Endothelial cell of umbilical vein (primary cell): ENCODE results near the gene TXNRD3. TPM values are rescaled to one million over a fixed set of nuclear protein-coding genes. Genes with fewer than 3 reads are reported as not detected.

Experiments used
- BruUV-seq: library from RNA; stranded (reverse); fragments of 400-500 nt; replicated peaks from 2 replicates; lab custom pipeline; 2021; lab: Mats Ljungman, UMichigan
- CTCF ChIA-PET: fragments of 300-600, 350-600 bp; sonication (Branson Sonifier 250); formaldehyde crosslinking; loops from one replicate; lab custom pipeline; 2021; ENCODE audit warnings: antibody characterized with exemption, inconsistent platforms; lab: Charles Lee
- POLR2A ChIA-PET: fragments of 300-600, 350-600 bp; sonication (Branson Sonifier 250); formaldehyde crosslinking; loops from one replicate; lab custom pipeline; 2021; ENCODE audit warnings: antibody characterized with exemption, inconsistent platforms; lab: Charles Lee
- DNase-seq: peaks from one replicate; pipeline ENCODE4 v3.0.0-alpha.2; 2011; ENCODE audit warnings: low read depth, low spot score
- FAIRE-seq: peaks from 2 replicates; lab custom pipeline; 2011; peaks lifted over from hg19 to GRCh38; lab: Jason Lieb, UNC
- H2AFZ ChIP-seq: 2 replicates; pipeline ENCODE4 v1.6.0; 2012; ENCODE audit warnings: low read depth, low read length, control low read depth, inconsistent platforms
- H3K27ac ChIP-seq: 2 replicates; pipeline ENCODE4 v1.5.1; 2011; ENCODE audit warnings: low read depth, mild to moderate bottlenecking, control low read depth, low read length, moderate library complexity; ENCODE audit not compliant: insufficient read depth
- H3K27me3 ChIP-seq, 2 experiments: 2 replicates each; pipeline versions ENCODE4 v1.6.0 to v1.6.1; 2011; ENCODE audit warnings: low read length in 2 of 2, mixed read lengths in 1 of 2; ENCODE audit not compliant: control insufficient read depth in 2 of 2, insufficient read depth in 2 of 2
- H3K36me3 ChIP-seq, 2 experiments: 2 replicates in 1 of 2; 3 replicates in 1 of 2; pipeline ENCODE4 v1.5.1; 2011; ENCODE audit warnings: low read length in 2 of 2, mild to moderate bottlenecking in 1 of 2, moderate library complexity in 1 of 2; ENCODE audit not compliant: control insufficient read depth in 2 of 2, insufficient read depth in 2 of 2; ENCODE audit errors: extremely low read depth in 1 of 2
- H3K4me1 ChIP-seq: 3 replicates; pipeline ENCODE4 v1.5.1; 2011; ENCODE audit warnings: mild to moderate bottlenecking, low read length; ENCODE audit not compliant: control insufficient read depth, insufficient read depth; ENCODE audit errors: extremely low read depth
- H3K4me2 ChIP-seq: 2 replicates; pipeline ENCODE4 v1.6.1; 2011; ENCODE audit warnings: low read length, control low read depth, mixed read lengths; ENCODE audit not compliant: insufficient read depth
- H3K4me3 ChIP-seq, 3 experiments: fragments of 200-600 bp in 1 of 3; sonication (generic), shearing (Covaris generic) in 1 of 3; replicated peaks in 1 of 3; 2 replicates each; pipeline ENCODE4 v1.5.1; 2011 to 2016; ENCODE audit warnings: control low read depth in 3 of 3, low read length in 3 of 3, mild to moderate bottlenecking in 2 of 3, inconsistent platforms in 1 of 3, low read depth in 1 of 3, moderate library complexity in 1 of 3; ENCODE audit not compliant: insufficient read depth in 1 of 3
- H3K79me2 ChIP-seq: 2 replicates; pipeline ENCODE4 v1.6.0; 2012; ENCODE audit warnings: low read length, inconsistent platforms; ENCODE audit not compliant: control insufficient read depth, insufficient read depth
- H3K9ac ChIP-seq: replicated peaks from 2 replicates; pipeline ENCODE3; 2011; ENCODE audit warnings: low read length, control low read depth; ENCODE audit not compliant: insufficient read depth; ENCODE audit errors: extremely low read depth
- H3K9me1 ChIP-seq: replicated peaks from 3 replicates; pipeline ENCODE4 v1.6.0; 2011; ENCODE audit warnings: mild to moderate bottlenecking, low read length; ENCODE audit not compliant: control insufficient read depth, insufficient read depth; ENCODE audit errors: extremely low read depth
- H3K9me3 ChIP-seq: replicated peaks from 2 replicates; pipeline ENCODE4 v1.5.1; 2012; ENCODE audit warnings: low read length, inconsistent platforms; ENCODE audit not compliant: control insufficient read depth, insufficient read depth
- H4K20me1 ChIP-seq: replicated peaks from 2 replicates; pipeline ENCODE3; 2011; ENCODE audit warnings: mild to moderate bottlenecking, low read length; ENCODE audit not compliant: control insufficient read depth, insufficient read depth; ENCODE audit errors: extremely low read depth
- EZH2 ChIP-seq: IDR thresholded peaks from 2 replicates; pipeline ENCODE4 v1.6.1; 2012; ENCODE audit warnings: borderline replicate concordance, low read depth, mild to moderate bottlenecking, moderate library complexity, low read length, inconsistent platforms; ENCODE audit not compliant: severe bottlenecking
- FOS ChIP-seq: IDR thresholded peaks from 2 replicates; pipeline ENCODE4 v1.6.1; 2011; ENCODE audit warnings: mild to moderate bottlenecking, low read length, moderate library complexity, borderline replicate concordance; ENCODE audit not compliant: insufficient read depth
- GATA2 ChIP-seq: IDR thresholded peaks from 2 replicates; pipeline ENCODE4 v1.7.0; 2011; ENCODE audit warnings: low read depth, mild to moderate bottlenecking, moderate library complexity, mixed read lengths, low read length; ENCODE audit not compliant: insufficient read length, insufficient read depth
- MYC ChIP-seq: IDR thresholded peaks from one replicate; pipeline ENCODE4 v1.6.1; 2011; ENCODE audit warnings: mild to moderate bottlenecking, low read depth, low read length
- POLR2A ChIP-seq: IDR thresholded peaks from 2 replicates; pipeline ENCODE4 v1.6.1; 2012; ENCODE audit warnings: low read depth, mild to moderate bottlenecking, control low read depth, low read length
- dilution Hi-C: fragments of 300-500 bp; cut with MboI; formaldehyde crosslinking; loops from one replicate; pipeline ENCODE4 v1.15.0; 2019; ENCODE audit warnings: low sequenced_read_pairs; ENCODE audit not compliant: extremely low pct_ligation_motif_present
- intact Hi-C: fragments of 100-400 bp; cut with micrococcal nuclease; formaldehyde crosslinking; loops from one replicate; pipeline ENCODE4 v1.10.0; 2022
- polyA plus RNA-seq, 4 experiments: library from polyadenylated mRNA; depleted of rRNA in 3 of 4; stranded (reverse) in 3 of 4; unstranded in 1 of 4; fragments of >200 nt; gene quantifications; 2 replicates each; pipeline versions ENCODE4 v1.2.1 to v1.2.3, GENCODE V29; 2011 to 2012; ENCODE audit warnings: missing spikeins in 1 of 4
- total RNA-seq: library from RNA; stranded (reverse); gene quantifications from 2 replicates; pipeline ENCODE4 v1.2.3, GENCODE V29; 2021
- TF ChIP-seq, protein P1 (sequence below): IDR thresholded peaks from 2 replicates; pipeline ENCODE4 v1.6.1; 2011; ENCODE audit not compliant: insufficient read depth, insufficient read length
- TF ChIP-seq, protein P2 (sequence below), 2 donors: IDR thresholded peaks; 1 replicate in 1 of 2; 2 replicates in 1 of 2; pipeline ENCODE4 v1.5.1; 2011; ENCODE audit warnings: low read length in 2 of 2, mild to moderate bottlenecking in 2 of 2, moderate library complexity in 2 of 2, control low read depth in 1 of 2, inconsistent platforms in 1 of 2, low read depth in 1 of 2; ENCODE audit not compliant: insufficient read depth in 1 of 2; ENCODE audit errors: extremely low read depth in 1 of 2

Gene TXNRD3
- total and polyA plus RNA-seq, 2 donors (not counting 3 experiments of a cell fraction or from before 2014, with no cell fraction given), result 2.6 to 7.1 TPM

DNA sequence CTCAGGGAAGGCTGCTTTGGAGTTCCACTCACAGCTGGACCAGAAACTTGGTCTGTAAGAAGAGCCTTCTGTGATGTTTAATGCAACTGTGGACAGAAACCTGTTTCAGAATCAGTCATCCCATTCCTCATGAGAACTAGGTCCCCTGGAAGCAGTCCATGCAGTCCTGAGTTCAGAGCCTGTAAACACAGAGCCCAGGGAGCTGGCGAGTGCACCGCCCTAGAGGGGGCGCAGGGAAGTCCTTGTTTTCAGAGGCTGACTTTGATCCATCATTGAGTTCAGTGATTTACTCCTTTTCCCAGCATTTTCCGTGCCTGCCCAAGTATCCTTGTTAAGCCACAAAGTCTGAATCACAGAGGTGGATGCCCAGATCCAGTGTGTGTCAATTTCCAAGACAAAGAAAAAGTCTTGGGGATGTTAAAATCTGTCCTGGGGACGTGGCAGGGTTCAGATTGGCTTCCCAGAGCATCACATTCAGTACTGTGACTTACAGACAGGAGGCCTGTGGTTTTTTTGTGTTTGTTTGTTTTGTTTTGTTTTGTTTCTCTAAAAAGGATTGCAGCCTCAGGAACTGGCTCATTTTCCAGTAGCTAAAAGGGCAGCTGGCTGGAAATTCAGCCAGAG, 9.8 kb upstream of the TXNRD3 start:
- no peak overlapping the region for H3K27ac ChIP-seq
- H3K4me2 ChIP-seq, result no peak overlapping the region
- no peaks in the 10 kb centered on the region for H3K36me3 ChIP-seq
- no peak overlapping the region for H3K9ac ChIP-seq
- no peaks in the 10 kb centered on the region for H3K9me3 ChIP-seq
- H2AFZ ChIP-seq, result no peak overlapping the region
- no peak for FAIRE-seq
- CTCF ChIA-PET, result no interaction called here
- DNase-seq, result no peak
- H3K27me3 ChIP-seq, result peaks cover 9 to 15% of the 10 kb centered on the region in 2 experiments
- BruUV-seq, result no TSS peak
- POLR2A ChIA-PET, result no interaction called here
- no peaks in the 10 kb centered on the region for H3K79me2 ChIP-seq
- H3K4me1 ChIP-seq, result no peaks in the 10 kb centered on the region
- no peaks in the 10 kb centered on the region for H4K20me1 ChIP-seq
- dilution Hi-C loops, result no loop called here
- intact Hi-C loops, result no loop called here
- TF ChIP-seq EZH2 (no peak), MYC (no peak), FOS (no peak)
- TF ChIP-seq, protein P1, sequence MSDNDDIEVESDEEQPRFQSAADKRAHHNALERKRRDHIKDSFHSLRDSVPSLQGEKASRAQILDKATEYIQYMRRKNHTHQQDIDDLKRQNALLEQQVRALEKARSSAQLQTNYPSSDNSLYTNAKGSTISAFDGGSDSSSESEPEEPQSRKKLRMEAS, result no peak
- H3K9me1 ChIP-seq, result no peaks in the 10 kb centered on the region
- H3K4me3 ChIP-seq, result no peak overlapping the region

DNA sequence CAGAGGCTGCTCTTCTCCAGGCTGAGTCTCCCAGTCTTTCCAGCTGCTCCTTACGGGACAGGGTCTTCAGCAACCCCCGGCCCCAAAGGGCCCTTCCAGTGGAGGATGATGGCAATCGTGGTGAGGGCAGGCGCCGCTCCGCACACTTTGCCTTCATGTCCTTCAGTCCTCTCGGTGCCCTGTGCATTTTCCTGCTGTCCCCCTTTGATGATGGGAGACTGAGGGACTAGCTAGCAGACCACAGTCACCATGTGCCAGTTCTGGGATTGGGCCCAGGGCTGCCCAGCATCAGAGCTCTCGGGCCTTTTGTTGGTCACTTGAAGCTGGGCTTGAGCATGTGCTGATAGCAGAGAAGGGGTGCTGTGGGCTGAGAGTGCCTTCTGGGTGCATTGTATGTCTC, 8.8 kb upstream of the TXNRD3 start:
- no peaks in the 10 kb centered on the region for H3K9me1 ChIP-seq
- CTCF ChIA-PET, result no interaction called here
- no peaks in the 10 kb centered on the region for H3K9me3 ChIP-seq
- H3K27me3 ChIP-seq, result peaks cover 9 to 15% of the 10 kb centered on the region in 2 experiments
- no peak overlapping the region for H3K9ac ChIP-seq
- FAIRE-seq (no peak), DNase-seq (no peak)
- POLR2A ChIA-PET, result no interaction called here
- TF ChIP-seq POLR2A (no peak), GATA2 (no peak)
- TF ChIP-seq, protein P2, sequence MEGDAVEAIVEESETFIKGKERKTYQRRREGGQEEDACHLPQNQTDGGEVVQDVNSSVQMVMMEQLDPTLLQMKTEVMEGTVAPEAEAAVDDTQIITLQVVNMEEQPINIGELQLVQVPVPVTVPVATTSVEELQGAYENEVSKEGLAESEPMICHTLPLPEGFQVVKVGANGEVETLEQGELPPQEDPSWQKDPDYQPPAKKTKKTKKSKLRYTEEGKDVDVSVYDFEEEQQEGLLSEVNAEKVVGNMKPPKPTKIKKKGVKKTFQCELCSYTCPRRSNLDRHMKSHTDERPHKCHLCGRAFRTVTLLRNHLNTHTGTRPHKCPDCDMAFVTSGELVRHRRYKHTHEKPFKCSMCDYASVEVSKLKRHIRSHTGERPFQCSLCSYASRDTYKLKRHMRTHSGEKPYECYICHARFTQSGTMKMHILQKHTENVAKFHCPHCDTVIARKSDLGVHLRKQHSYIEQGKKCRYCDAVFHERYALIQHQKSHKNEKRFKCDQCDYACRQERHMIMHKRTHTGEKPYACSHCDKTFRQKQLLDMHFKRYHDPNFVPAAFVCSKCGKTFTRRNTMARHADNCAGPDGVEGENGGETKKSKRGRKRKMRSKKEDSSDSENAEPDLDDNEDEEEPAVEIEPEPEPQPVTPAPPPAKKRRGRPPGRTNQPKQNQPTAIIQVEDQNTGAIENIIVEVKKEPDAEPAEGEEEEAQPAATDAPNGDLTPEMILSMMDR (IDR thresholded peaks at IDR 0.05; ENCODE audit: extremely low read depth in 1 of 2, insufficient read depth in 1 of 2, low read depth in 1 of 2, low read length in 2 of 2), result no peak
- BruUV-seq, result no TSS peak
- no peaks in the 10 kb centered on the region for H3K4me1 ChIP-seq
- dilution Hi-C loops, result no loop called here
- intact Hi-C loops, result no loop called here
- H3K4me2 ChIP-seq, result no peak overlapping the region
- no peak overlapping the region for H2AFZ ChIP-seq
- H3K27ac ChIP-seq, result no peak overlapping the region
- H4K20me1 ChIP-seq, result no peaks in the 10 kb centered on the region
- no peaks in the 10 kb centered on the region for H3K36me3 ChIP-seq
- H3K79me2 ChIP-seq, result no peaks in the 10 kb centered on the region
- H3K4me3 ChIP-seq, result no peak overlapping the region
